Measurements from ENCODE around the gene RBM46. TPM values are rescaled to one million over a fixed set of nuclear protein-coding genes. Genes with fewer than 3 reads are reported as not detected.

RBM46 gene
- total RNA-seq, 2 donors from 2014 or later: not detected

- no peak for ATAC-seq
- TF ChIP-seq POLR2A (IDR thresholded peaks at IDR 0.05) (no peak), CTCF (IDR thresholded peaks at IDR 0.05) (no peak)
- intact Hi-C loops (cut with DNase I): no loop called here
Observed at GRCh38 chr4:154822775-154823174, 41.7 kb downstream of the RBM46 start.

GRCh38 chr4:154836030-154836429 is 55.0 kb downstream of the RBM46 start:
- intact Hi-C loops (cut with DNase I): no loop called here
- ATAC-seq: no peak
- H3K36me3 ChIP-seq (replicated peaks in 1 of 2; ENCODE audit: insufficient read depth in 1 of 2, low read depth in 2 of 2): no peaks in the 10 kb centered on the region
- H3K4me1 ChIP-seq: no peaks in the 10 kb centered on the region
- 25 to 33% methylated on average over 3 of the region's 3 CpGs for WGBS, 2 donors
- no peak overlapping the region for H3K4me3 ChIP-seq
- no peak for DNase-seq
- TF ChIP-seq POLR2A (IDR thresholded peaks at IDR 0.05) (no peak), CTCF (IDR thresholded peaks at IDR 0.05) (no peak)
- no peaks in the 10 kb centered on the region for H3K9me3 ChIP-seq
- H3K27me3 ChIP-seq: no peaks in the 10 kb centered on the region
- no peak overlapping the region for H3K27ac ChIP-seq

More at GRCh38 chr4:154822775-154823174, 41.7 kb downstream of the RBM46 start:
- DNase-seq: no peak
- Histone ChIP-seq H3K36me3 (replicated peaks in 1 of 2; ENCODE audit: insufficient read depth in 1 of 2, low read depth in 2 of 2) (no peaks in the 10 kb centered on the region), H3K9me3 (no peaks in the 10 kb centered on the region), H3K27ac (no peak overlapping the region), H3K27me3 (no peaks in the 10 kb centered on the region), H3K4me3 (no peak overlapping the region), H3K4me1 (no peaks in the 10 kb centered on the region)

- Histone ChIP-seq H3K4me3 (no peak overlapping the region), H3K4me1 (no peaks in the 10 kb centered on the region), H3K36me3 (replicated peaks in 1 of 2; ENCODE audit: insufficient read depth in 1 of 2, low read depth in 2 of 2) (no peaks in the 10 kb centered on the region), H3K27ac (no peak overlapping the region), H3K9me3 (no peaks in the 10 kb centered on the region), H3K27me3 (no peaks in the 10 kb centered on the region)
- intact Hi-C loops (cut with DNase I): no loop called here
- ATAC-seq (no peak), DNase-seq (no peak)
- no peak for TF ChIP-seq POLR2A (IDR thresholded peaks at IDR 0.05)
- TF ChIP-seq CTCF (IDR thresholded peaks at IDR 0.05): no peak
- WGBS, 2 donors: 8 to 9% methylated on average over 3 of the region's 3 CpGs
Observed at GRCh38 chr4:154836513-154836912, 55.4 kb downstream of the RBM46 start.

GRCh38 chr4:154838155-154838554 is 57.1 kb downstream of the RBM46 start:
- intact Hi-C loops (cut with DNase I): no loop called here
- Histone ChIP-seq H3K9me3 (no peaks in the 10 kb centered on the region), H3K27ac (no peak overlapping the region), H3K4me1 (no peaks in the 10 kb centered on the region), H3K36me3 (replicated peaks in 1 of 2; ENCODE audit: insufficient read depth in 1 of 2, low read depth in 2 of 2) (no peaks in the 10 kb centered on the region), H3K4me3 (no peak overlapping the region), H3K27me3 (no peaks in the 10 kb centered on the region)
- DNase-seq (no peak), ATAC-seq (no peak)
- 39 to 41% methylated on average over 3 of the region's 3 CpGs for WGBS, 2 donors
- TF ChIP-seq POLR2A (IDR thresholded peaks at IDR 0.05) (no peak), CTCF (IDR thresholded peaks at IDR 0.05) (no peak)

GRCh38 chr4:154838694-154839093 is 57.6 kb downstream of the RBM46 start:
- no peak for TF ChIP-seq CTCF (IDR thresholded peaks at IDR 0.05)
- TF ChIP-seq POLR2A (IDR thresholded peaks at IDR 0.05): no peak
- Histone ChIP-seq H3K9me3 (no peaks in the 10 kb centered on the region), H3K27me3 (no peaks in the 10 kb centered on the region), H3K36me3 (replicated peaks in 1 of 2; ENCODE audit: insufficient read depth in 1 of 2, low read depth in 2 of 2) (no peaks in the 10 kb centered on the region), H3K4me3 (no peak overlapping the region), H3K27ac (no peak overlapping the region), H3K4me1 (no peaks in the 10 kb centered on the region)
- ATAC-seq: no peak
- intact Hi-C loops (cut with DNase I): no loop called here
- DNase-seq: no peak
- 73 to 78% methylated on average over 8 of the region's 8 CpGs for WGBS, 2 donors

All from body of pancreas (tissue), 4 donors.